Left renal cortex interstitium (tissue), 4 donors: ENCODE results near the gene MGAT1. TPM values are rescaled to one million over a fixed set of nuclear protein-coding genes. Genes with fewer than 3 reads are reported as not detected.
"Not testable (repeated sequence)": the region's sequence is repeated elsewhere in the genome, so short reads cannot be mapped to it uniquely, and the experiment has no call there.

ENCODE experiments used
- DNase-seq, 4 donors: peaks; one replicate each; pipeline ENCODE4 v3.0.0-alpha.2; 2013; ENCODE audit warnings: low read depth in 4 of 4, low spot score in 2 of 4, missing footprints in 1 of 4
- polyA plus RNA-seq, 4 donors: library from polyadenylated mRNA; unstranded; fragments of 120-200 nt; gene quantifications; one replicate each; pipeline ENCODE4 v1.2.1, GENCODE V29; 2013; ENCODE audit not compliant: insufficient read length in 4 of 4

MGAT1 gene
- polyA plus RNA-seq: 10 to 100 TPM; 73.4 to 92.6 (median 82.3) TPM

GRCh38 chr5:180802325-180803180 is at the start of gene MGAT1:
MGAT1 (minus strand) TSS chr5:180802806; CDS start chr5:180792971, 9,835 bp downstream.
- no peak for DNase-seq

- no peak for DNase-seq
These were observed 48.0 kb upstream of the MGAT1 start for GRCh38 chr5:180850434-180851078.

- no peak for DNase-seq
These were observed 47.2 kb upstream of the MGAT1 start for GRCh38 chr5:180849827-180850226.

- no peak for DNase-seq
These were observed 46.3 kb upstream of the MGAT1 start for GRCh38 chr5:180848878-180849277.

GRCh38 chr5:180848265-180848664 is 45.7 kb upstream of the MGAT1 start:
- DNase-seq: no peak

GRCh38 chr5:180847026-180847425 is 44.4 kb upstream of the MGAT1 start:
- DNase-seq: no peak

- no peak for DNase-seq
These were observed 42.3 kb upstream of the MGAT1 start for GRCh38 chr5:180844858-180845257.

GRCh38 chr5:180844432-180844831 is 41.8 kb upstream of the MGAT1 start:
- no peak for DNase-seq

GRCh38 chr5:180839935-180840334 is 37.3 kb upstream of the MGAT1 start:
- no peak for DNase-seq

- DNase-seq: no peak
These were observed 36.6 kb upstream of the MGAT1 start for GRCh38 chr5:180839227-180839626.

- DNase-seq: no peak
These were observed 34.9 kb upstream of the MGAT1 start for GRCh38 chr5:180837478-180837877.

- DNase-seq: no peak
These were observed 30.0 kb upstream of the MGAT1 start for GRCh38 chr5:180832638-180833068.

- DNase-seq: peak in 1 of 4 donors; percentile 72
These were observed 28.8 kb upstream of the MGAT1 start for GRCh38 chr5:180831139-180832093.

- no peak for DNase-seq
These were observed 27.9 kb upstream of the MGAT1 start for GRCh38 chr5:180830253-180831138.

- no peak for DNase-seq
These were observed 27.1 kb upstream of the MGAT1 start for GRCh38 chr5:180829726-180830125.

GRCh38 chr5:180828756-180829531 is 26.3 kb upstream of the MGAT1 start:
- not testable (repeated sequence) for DNase-seq

- DNase-seq: not testable (repeated sequence)
These were observed 24.8 kb upstream of the MGAT1 start for GRCh38 chr5:180827374-180827773.

- DNase-seq: no peak
These were observed 23.3 kb upstream of the MGAT1 start for GRCh38 chr5:180825768-180826525.
